Effector memory CD8-positive, alpha-beta T cell (primary cell): ENCODE measurements around the gene ERC1.
A peak's percentile ranks its signal among the peaks of the same experiment; 100 is the strongest.
"Not testable (repeated sequence)": the region's sequence is repeated elsewhere in the genome, so short reads cannot be mapped to it uniquely, and the experiment has no call there.

Source experiments
- ATAC-seq: fragments of 150-1000 bp; cut with Tn5 transposase; replicated peaks from 2 replicates; pipeline ENCODE4 v1.10.0; 2021; ENCODE audit warnings: mild to moderate bottlenecking, moderate library complexity
- DNase-seq, 3 experiments: peaks; one replicate each; pipeline ENCODE4 v3.0.0; 2021
- H3K27ac Mint-ChIP-seq, 2 donors: one replicate each; pipeline ENCODE4 v1.8.0; 2022; ENCODE audit warnings: mild to moderate bottlenecking in 2 of 2, mixed read lengths in 2 of 2, moderate library complexity in 2 of 2
- H3K27me3 Mint-ChIP-seq, 2 donors: one replicate each; pipeline ENCODE4 v1.8.0; 2022; ENCODE audit warnings: mixed read lengths in 2 of 2
- H3K36me3 Mint-ChIP-seq: one replicate; pipeline ENCODE4 v1.8.0; 2022; ENCODE audit warnings: mild to moderate bottlenecking, moderate library complexity, mixed read lengths; ENCODE audit not compliant: insufficient read depth
- H3K4me1 Mint-ChIP-seq, 2 donors: one replicate each; pipeline ENCODE4 v1.8.0; 2022; ENCODE audit warnings: low read depth in 2 of 2, mixed read lengths in 2 of 2
- H3K4me3 Mint-ChIP-seq, 2 donors: one replicate each; pipeline ENCODE4 v1.8.0; 2022; ENCODE audit warnings: mild to moderate bottlenecking in 2 of 2, mixed read lengths in 2 of 2, moderate library complexity in 2 of 2
- H3K9me3 Mint-ChIP-seq, 2 donors: one replicate each; pipeline ENCODE4 v1.8.0; 2022; ENCODE audit warnings: mixed read lengths in 2 of 2

The ERC1 gene

GRCh38 chr12:1300460-1300859, 309.4 kb downstream of the ERC1 start:
- ATAC-seq, result no peak

DNA sequence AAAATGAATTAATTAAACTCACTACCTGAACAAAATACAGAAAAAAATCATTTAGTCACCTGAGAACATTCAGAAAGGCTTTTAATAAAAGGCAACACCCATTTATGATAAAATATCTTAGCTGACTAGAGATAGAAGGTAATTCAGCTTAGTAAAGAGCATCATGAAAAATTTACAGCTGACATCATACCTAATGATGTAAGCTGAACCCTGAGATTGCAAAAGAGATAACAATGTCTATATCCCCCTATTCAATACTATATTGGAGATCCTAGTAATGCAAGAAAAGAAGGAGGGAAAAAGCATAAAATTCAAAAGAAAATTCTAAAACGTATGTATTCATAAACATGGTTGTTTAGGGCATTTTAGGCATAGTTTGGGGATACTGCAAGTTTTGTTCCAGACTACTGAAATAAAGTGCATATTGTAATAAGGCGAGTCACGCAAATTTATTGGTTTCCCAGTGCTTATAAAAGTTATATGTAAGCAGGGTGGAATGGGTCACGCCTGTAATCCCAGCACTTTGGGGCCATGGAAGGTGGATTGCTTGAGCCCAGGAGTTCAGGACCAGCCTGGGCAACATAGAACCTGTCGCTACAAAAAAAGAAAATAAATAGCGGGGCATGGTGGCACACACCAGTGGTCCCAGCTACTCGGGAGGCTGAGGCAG, 311.3 kb downstream of the ERC1 start:
- Mint-ChIP-seq H3K9me3 (no peaks in the 10 kb centered on the region), H3K27me3 (no peaks in the 10 kb centered on the region), H3K4me3 (no peak overlapping the region), H3K36me3 (peaks cover 6% of the 10 kb centered on the region), H3K4me1 (no peaks in the 10 kb centered on the region), H3K27ac (no peak overlapping the region)
- no peak for ATAC-seq
- DNase-seq, result no peak

More at GRCh38 chr12:1300460-1300859, 309.4 kb downstream of the ERC1 start:
- no peak for DNase-seq
- no peak overlapping the region for H3K4me3 Mint-ChIP-seq
- H3K36me3 Mint-ChIP-seq, result peaks cover 11% of the 10 kb centered on the region
- H3K27ac Mint-ChIP-seq, result no peak overlapping the region
- H3K4me1 Mint-ChIP-seq, result no peaks in the 10 kb centered on the region
- no peaks in the 10 kb centered on the region for H3K9me3 Mint-ChIP-seq
- no peaks in the 10 kb centered on the region for H3K27me3 Mint-ChIP-seq

DNA sequence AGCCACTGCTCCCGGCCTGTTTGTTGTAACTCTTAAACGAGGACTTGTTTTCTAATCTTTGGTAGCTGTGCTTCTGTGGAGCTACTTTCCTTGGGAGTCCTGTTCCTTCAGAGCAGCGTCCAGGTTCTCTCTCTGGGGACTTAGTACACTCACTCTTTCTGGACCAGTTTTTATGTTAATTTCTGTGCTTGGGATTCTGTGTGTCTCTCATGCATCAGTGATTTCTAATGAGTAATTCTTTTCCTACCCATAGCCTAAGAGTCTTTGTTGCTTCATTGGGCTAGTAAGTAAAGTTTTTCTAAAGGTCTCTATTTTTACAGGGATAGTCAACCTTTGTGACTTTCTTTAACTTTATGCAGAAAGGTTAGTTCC, 314.0 kb downstream of the ERC1 start:
- Mint-ChIP-seq H3K27me3 (no peaks in the 10 kb centered on the region), H3K9me3 (no peaks in the 10 kb centered on the region), H3K27ac (peak overlapping the region in 1 of 2 donors; percentile 17), H3K4me1 (peaks cover 0 to 5% of the 10 kb centered on the region in 2 donors), H3K4me3 (no peak overlapping the region), H3K36me3 (peaks cover 4% of the 10 kb centered on the region)
- no peak for DNase-seq
- no peak for ATAC-seq

DNA sequence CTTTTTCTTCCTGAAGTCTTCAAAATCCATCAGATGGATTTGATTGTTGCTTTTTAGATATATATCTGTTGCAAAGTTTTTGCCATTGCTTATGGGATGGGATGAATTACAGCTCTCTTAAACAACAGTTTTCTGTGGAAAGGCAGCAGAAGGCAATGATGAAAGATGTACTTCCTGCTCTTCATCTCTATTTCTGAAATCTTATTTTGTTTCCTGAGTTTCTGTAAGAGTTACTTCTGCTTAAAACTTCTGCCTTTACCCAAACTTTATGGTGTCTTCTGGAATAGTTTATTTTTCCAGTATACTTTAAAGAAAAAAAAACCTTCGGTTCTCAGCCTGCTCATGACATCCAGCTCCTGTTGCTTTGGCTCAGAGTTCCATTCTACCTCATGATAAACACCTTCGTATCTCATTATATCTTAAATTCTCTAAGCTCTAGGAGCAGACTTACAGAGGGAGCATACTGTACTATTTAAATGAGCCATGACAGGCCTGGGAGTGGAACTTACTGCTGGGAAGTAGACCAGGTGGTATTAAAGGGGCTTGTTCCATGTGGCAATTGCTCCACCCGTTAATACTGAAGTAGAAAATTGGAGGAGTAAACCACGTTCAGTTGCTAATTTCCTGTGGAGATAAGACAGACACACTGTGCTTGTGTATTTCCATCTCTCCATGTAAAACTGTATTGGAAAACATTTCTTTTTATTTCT, 314.9 kb downstream of the ERC1 start:
- H3K4me3 Mint-ChIP-seq, result no peak overlapping the region
- ATAC-seq (no peak), DNase-seq (no peak)
- H3K27ac Mint-ChIP-seq, result peak overlapping the region in 1 of 2 donors; percentile 26
- peaks cover 0 to 5% of the 10 kb centered on the region in 2 donors for H3K4me1 Mint-ChIP-seq
- H3K27me3 Mint-ChIP-seq, result no peaks in the 10 kb centered on the region
- H3K9me3 Mint-ChIP-seq, result no peaks in the 10 kb centered on the region
- peaks cover 4% of the 10 kb centered on the region for H3K36me3 Mint-ChIP-seq

- Mint-ChIP-seq H3K27me3 (no peaks in the 10 kb centered on the region), H3K4me3 (no peak overlapping the region), H3K36me3 (peaks cover 4% of the 10 kb centered on the region), H3K27ac (peak overlapping the region in 1 of 2 donors; percentile 20), H3K9me3 (no peaks in the 10 kb centered on the region), H3K4me1 (peaks cover 0 to 5% of the 10 kb centered on the region in 2 donors)
- ATAC-seq (no peak), DNase-seq (no peak)
Measured at GRCh38 chr12:1306817-1307216, 315.8 kb downstream of the ERC1 start.

GRCh38 chr12:1307796-1308195, 316.8 kb downstream of the ERC1 start:
- H3K4me3 Mint-ChIP-seq, result no peak overlapping the region
- no peak overlapping the region for H3K27ac Mint-ChIP-seq
- no peak for ATAC-seq
- H3K9me3 Mint-ChIP-seq, result no peaks in the 10 kb centered on the region
- H3K4me1 Mint-ChIP-seq, result peaks cover 0 to 5% of the 10 kb centered on the region in 2 donors
- no peaks in the 10 kb centered on the region for H3K27me3 Mint-ChIP-seq
- peaks cover 4% of the 10 kb centered on the region for H3K36me3 Mint-ChIP-seq
- no peak for DNase-seq

DNA sequence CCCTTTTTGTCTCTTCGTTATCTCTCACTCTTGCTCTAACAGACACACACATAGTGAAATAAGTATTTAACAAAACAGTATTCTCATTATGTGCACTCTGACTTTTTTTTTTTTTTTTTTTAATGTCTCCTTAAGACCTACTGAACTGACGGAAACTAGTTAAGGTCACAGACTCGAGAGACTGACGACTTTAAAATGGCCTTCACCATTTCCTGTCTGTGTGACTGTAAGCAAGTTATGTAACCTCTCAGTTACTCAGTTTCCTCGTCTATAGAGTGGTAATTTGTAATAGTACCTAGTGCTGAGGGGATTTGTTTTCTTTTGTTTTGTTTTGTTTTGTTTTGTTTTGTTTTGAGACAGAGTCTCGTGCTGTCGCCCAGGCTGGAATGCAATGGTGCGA, 318.6 kb downstream of the ERC1 start:
- Mint-ChIP-seq H3K4me3 (no peak overlapping the region), H3K27me3 (no peaks in the 10 kb centered on the region), H3K36me3 (peaks cover 4% of the 10 kb centered on the region), H3K9me3 (no peaks in the 10 kb centered on the region), H3K27ac (peak overlapping the region; percentile 42 to 65), H3K4me1 (peaks cover 0 to 5% of the 10 kb centered on the region in 2 donors)
- DNase-seq (no peak), ATAC-seq (peak; percentile 40)

DNA sequence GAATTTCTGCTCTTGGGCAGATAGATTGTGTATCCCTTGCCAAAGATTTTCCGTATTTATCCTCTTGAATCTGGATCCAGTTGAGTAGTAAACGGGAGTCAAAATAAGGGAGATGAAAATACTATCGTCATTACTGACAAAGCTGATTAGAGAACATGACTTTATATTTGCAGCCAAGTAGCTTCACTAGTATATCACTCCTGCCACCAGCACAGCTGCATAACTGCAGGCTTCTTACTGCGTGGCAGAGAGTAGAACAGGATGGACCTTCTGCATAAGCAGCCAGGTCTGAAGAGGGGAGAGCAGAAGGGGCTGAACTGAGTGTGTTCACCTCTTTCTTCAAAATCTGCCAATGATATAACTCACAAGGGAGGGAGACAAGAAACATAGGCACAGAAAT, 319.6 kb downstream of the ERC1 start:
- Mint-ChIP-seq H3K27ac (no peak overlapping the region), H3K27me3 (no peaks in the 10 kb centered on the region), H3K36me3 (peaks cover 4% of the 10 kb centered on the region), H3K4me3 (no peak overlapping the region), H3K4me1 (peaks cover 0 to 5% of the 10 kb centered on the region in 2 donors), H3K9me3 (no peaks in the 10 kb centered on the region)
- DNase-seq, result no peak
- no peak for ATAC-seq

- Mint-ChIP-seq H3K9me3 (no peaks in the 10 kb centered on the region), H3K27ac (no peak overlapping the region), H3K4me3 (no peak overlapping the region), H3K36me3 (peaks cover 7% of the 10 kb centered on the region), H3K27me3 (no peaks in the 10 kb centered on the region), H3K4me1 (peaks cover 0 to 5% of the 10 kb centered on the region in 2 donors)
- no peak for ATAC-seq
- no peak for DNase-seq
Measured at GRCh38 chr12:1311145-1311544, 320.1 kb downstream of the ERC1 start.

- no peak for DNase-seq
- peaks cover 0 to 5% of the 10 kb centered on the region in 2 donors for H3K4me1 Mint-ChIP-seq
- no peaks in the 10 kb centered on the region for H3K9me3 Mint-ChIP-seq
- peaks cover 13% of the 10 kb centered on the region for H3K36me3 Mint-ChIP-seq
- H3K4me3 Mint-ChIP-seq, result no peak overlapping the region
- no peak overlapping the region for H3K27ac Mint-ChIP-seq
- no peaks in the 10 kb centered on the region for H3K27me3 Mint-ChIP-seq
- ATAC-seq, result no peak
Measured at GRCh38 chr12:1313906-1314305, 322.9 kb downstream of the ERC1 start.

GRCh38 chr12:1314523-1314922, 323.5 kb downstream of the ERC1 start:
- Mint-ChIP-seq H3K27me3 (no peaks in the 10 kb centered on the region), H3K4me3 (no peak overlapping the region), H3K36me3 (peaks cover 11% of the 10 kb centered on the region), H3K4me1 (peaks cover 0 to 4% of the 10 kb centered on the region in 2 donors), H3K9me3 (no peaks in the 10 kb centered on the region), H3K27ac (no peak overlapping the region)
- no peak for DNase-seq
- ATAC-seq, result no peak

DNA sequence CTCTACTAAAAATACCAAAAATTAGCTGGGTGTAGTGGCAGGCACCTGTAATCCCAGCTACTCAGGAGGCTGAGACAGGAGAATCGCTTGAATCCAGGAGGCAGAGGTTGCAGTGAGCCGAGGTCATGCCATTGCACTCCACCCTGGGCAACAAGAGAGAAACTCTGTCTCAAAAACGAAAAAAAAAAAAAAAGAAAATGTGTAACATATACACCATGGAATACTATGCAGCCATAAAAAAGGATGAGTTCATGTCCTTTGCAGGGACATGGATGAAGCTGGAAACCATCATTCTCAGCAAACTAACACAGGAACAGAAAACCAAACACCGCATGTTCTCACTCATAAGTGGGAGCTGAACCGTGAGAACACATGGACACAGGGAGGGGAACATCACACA, 326.0 kb downstream of the ERC1 start:
- H3K27me3 Mint-ChIP-seq, ATAC-seq: not testable (repeated sequence)
- peak overlapping the region in 1 of 2 donors; percentile 38 for H3K27ac Mint-ChIP-seq

GRCh38 chr12:1318327-1319031, 327.5 kb downstream of the ERC1 start:
- DNase-seq (no peak), ATAC-seq (no peak)
- Mint-ChIP-seq H3K9me3 (no peaks in the 10 kb centered on the region), H3K4me1 (no peaks in the 10 kb centered on the region), H3K4me3 (no peak overlapping the region), H3K36me3 (peaks cover 9% of the 10 kb centered on the region), H3K27ac (no peak overlapping the region), H3K27me3 (no peaks in the 10 kb centered on the region)

More for the DNA sequence above, 326.0 kb downstream of the ERC1 start:
- H3K4me1 Mint-ChIP-seq, H3K36me3 Mint-ChIP-seq, DNase-seq, H3K9me3 Mint-ChIP-seq, H3K4me3 Mint-ChIP-seq: not testable (repeated sequence)

- ATAC-seq (no peak), DNase-seq (no peak)
Measured at GRCh38 chr12:1319212-1319611, 328.2 kb downstream of the ERC1 start.

More at GRCh38 chr12:1319212-1319611, 328.2 kb downstream of the ERC1 start:
- Mint-ChIP-seq H3K4me3 (no peak overlapping the region), H3K9me3 (no peaks in the 10 kb centered on the region), H3K27ac (no peak overlapping the region), H3K27me3 (no peaks in the 10 kb centered on the region), H3K4me1 (no peaks in the 10 kb centered on the region), H3K36me3 (peaks cover 9% of the 10 kb centered on the region)
